Stimulated activated naive CD8-positive, alpha-beta T cell treated with anti-CD3 and anti-CD28 coated beads, Interleukin-15, Interleukin-2, amounts not matched to agents 100 U/mL and 50 U/mL, for 24 hours (primary cell): ENCODE measurements around the gene GPR3.
A peak's percentile ranks its signal among the peaks of the same experiment; 100 is the strongest.

ENCODE experiments used
- ATAC-seq: fragments of 150-1000 bp; cut with Tn5 transposase; one replicate; pipeline ENCODE4 v1.10.0; 2021
- DNase-seq: peaks from one replicate; pipeline ENCODE4 v3.0.0; 2021

The GPR3 gene, protein sequence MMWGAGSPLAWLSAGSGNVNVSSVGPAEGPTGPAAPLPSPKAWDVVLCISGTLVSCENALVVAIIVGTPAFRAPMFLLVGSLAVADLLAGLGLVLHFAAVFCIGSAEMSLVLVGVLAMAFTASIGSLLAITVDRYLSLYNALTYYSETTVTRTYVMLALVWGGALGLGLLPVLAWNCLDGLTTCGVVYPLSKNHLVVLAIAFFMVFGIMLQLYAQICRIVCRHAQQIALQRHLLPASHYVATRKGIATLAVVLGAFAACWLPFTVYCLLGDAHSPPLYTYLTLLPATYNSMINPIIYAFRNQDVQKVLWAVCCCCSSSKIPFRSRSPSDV

DNA sequence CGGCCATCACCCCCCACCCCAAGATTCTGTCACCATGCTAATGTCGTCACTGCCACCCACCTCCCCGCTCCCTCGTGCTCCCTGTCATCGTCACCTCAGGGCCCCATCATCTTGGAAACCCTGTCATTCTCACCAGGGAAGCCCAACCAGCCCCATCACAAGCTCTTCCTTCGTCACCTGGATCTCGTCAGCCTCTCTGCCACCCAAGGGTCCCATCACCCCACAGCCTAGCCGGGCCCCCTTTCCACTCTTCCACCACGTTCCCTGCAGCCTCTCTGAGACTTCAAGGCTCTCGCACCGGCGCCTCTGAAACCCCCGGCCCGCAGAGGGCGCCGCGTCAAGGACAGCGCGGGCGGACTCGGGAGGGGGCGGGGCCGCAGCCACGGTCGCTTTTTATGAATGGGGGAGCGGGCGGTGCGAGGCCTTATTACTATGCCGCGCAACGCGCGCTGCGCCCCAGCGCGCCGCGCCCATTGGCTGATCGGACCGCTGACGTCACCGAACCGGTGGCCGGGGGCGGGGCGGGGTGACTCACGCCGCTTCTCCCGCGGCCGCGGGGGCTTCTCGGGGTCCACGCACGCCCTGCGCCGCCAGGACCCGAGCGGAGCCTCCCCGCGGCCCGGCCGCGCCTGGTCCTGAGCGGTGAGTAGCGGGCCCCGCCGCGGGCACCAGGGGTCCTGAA lies at the start of gene GPR3:
GPR3 (plus strand) TSS at position 527 of the 682 bp plus-strand sequence. CDS start 1,177 bp downstream, outside the sequence.
- ATAC-seq (peak; percentile 94), DNase-seq (peak; percentile 96)

DNA sequence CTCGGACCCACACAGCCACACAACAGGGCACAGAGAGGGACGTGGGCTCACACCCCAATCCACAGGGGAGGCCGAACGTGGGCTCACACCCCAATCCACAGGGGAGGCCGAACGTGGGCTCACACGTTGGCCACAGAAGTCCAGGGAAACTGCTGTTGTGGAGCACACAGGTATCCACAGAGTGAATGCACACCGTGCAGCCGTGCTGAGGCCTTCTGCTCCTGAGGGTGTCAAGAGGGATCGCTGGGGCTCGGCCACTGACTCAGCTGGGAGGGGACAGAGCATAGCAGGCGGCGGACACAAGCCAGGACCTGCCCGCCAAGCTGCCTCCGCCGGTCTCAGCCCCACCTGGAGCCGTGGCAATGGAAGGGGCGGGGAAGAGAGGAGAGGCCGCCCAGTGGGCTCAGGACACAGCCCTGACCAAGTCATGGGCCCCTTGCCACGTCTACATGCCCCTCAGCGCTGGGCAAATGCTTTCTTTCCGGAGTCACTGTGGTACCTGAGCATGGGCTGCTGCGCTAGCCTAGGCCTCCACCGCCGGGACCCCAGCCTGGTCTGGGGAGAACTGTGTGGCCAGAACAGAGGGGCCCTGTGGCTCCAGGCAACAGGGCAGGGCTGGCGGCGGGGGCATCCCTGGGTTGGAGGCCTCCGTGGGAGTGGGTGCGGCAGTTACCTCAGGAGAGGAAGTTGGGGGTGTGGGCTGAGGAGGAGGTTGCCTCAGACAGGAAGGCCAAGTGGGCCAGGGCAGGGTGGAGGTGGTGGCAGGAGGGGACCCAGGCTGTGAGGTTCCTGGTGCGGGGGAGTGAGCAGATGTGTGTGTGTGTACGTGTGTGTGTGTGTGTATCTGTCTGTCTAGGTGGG lies 49.4 kb upstream of the GPR3 start:
- ATAC-seq (peak; percentile 38), DNase-seq (peak; percentile 69)

DNA sequence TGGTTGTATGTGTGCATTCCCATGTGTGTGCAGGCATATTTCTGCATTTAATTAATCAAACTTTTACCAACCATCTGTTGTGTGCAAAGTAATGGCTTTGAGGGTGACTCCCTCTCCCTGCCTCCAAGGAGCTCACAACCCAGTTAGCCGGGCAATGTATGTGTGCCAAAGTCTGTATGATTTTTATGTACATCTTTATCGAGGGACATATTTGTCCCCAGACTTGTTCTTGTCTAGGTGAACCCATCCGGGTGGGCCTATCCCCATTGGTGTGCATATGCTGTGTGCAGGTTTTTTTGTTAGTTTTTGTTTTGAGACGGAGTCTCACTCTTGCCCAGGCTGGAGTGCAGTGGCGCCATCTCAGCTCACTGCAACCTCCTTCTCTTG lies 48.8 kb upstream of the GPR3 start:
- DNase-seq (no peak), ATAC-seq (no peak)

DNA sequence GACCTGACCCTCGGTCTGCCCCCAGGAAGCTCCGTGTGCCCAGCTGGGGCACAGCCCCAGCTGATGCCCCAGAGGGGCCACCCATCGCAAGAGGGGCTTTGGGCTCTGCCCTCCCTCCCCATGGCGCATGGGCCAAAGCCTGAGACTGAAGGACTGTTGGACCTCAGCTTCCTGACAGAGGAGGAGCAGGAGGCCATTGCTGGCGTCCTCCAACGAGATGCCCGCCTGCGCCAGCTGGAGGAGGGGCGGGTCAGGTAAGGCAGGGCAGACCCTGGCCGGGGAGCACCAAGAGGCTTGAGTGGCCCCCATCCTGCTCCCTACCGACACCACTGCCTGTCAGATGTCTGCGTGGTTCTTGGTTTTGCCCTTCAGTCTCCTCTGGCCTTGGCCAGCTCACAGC lies 47.1 kb upstream of the GPR3 start:
- no peak for DNase-seq
- ATAC-seq: no peak

DNA sequence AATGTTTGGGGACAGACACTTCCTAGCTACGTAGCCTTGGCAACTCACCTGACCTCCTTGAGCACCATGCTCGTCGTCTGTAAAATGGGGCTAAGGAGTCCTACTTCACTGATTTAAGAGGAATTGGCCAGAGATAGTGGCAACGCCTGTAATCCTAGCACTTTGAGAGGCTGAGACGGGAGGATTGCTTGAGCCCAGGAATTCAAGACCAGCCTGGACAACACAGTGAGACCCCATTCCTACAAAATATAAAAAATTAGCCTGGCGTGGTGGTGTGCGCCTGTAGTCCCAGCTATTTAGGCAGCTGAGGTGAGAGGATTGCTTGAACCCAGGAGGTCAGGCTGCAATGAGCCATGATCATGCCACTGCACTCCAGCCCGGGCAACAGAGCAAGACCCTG lies 46.1 kb upstream of the GPR3 start:
- ATAC-seq (no peak), DNase-seq (no peak)

DNA sequence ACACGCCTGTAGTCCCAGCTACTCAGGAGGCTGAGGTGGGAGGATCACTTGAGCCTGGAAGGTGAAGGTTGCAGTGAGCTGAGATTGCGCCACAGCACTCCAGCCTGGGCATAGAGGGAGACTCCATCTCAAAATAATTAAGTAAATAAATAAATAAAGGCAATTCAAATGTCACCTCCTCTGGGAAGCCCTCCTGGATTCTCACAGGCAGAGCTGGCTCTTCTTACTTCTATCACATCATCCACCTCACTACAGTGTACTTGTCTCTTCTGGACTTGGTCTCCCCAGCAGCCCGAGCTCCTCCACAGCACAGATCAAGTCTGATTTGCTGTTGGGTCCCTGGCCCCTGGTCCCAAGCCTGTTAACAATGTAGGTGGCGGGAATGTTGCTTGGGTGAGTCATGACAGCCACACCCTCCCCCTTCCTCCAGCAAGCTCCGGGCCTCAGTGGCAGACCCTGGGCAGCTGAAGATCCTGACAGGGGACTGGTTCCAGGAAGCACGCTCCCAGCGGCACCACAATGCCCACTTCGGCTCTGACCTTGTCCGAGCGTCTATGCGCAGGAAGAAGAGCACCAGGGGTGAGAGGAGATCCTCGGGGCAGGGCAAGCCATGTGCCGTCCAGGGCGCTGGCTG lies 45.3 kb upstream of the GPR3 start:
- DNase-seq (no peak), ATAC-seq (no peak)

DNA sequence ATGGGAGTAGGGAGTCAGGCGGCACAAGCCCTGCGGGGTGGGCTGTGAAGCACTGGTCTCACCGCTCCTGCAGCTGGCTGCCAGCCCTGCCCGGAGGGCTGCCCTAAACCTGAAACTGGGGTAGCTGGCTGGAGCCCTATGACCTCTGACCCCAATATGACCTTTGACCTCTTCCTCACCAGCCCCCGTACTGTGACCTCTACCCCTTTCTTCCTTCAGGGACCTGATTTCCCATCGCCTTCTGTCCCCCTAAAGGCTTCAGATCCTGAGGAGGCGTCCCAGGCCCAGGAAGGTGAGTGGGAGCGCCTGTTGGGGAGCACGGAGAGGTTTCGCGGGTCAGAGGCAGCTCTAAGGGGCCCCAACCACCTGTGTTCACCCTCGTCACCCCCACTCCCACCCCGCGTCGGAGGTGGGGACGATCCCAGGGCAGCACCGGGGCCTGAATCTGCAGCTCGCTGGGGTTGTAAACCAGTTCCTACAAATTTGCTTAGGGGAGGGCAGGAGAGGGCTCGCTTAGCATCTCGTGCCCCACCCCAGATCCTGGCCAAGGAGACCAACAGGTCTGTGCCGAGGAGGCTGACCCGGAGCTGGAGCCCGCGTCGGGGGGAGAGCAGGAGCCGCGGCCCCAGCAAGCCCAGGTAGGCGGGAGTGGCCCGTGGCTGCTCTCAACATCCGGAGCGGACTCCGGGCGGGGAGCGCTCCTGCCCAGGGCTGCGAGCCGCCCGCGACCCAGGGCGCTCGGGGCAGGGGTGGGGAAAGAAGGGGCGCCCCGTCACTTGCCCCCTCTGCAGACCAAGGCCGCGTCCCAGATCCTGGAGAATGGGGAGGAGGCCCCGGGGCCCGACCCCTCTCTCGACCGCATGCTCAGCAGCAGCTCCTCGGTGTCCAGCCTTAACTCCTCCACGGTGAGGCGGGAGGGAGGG lies 43.3 kb upstream of the GPR3 start:
- ATAC-seq (peak; percentile 47), DNase-seq (no peak)

DNA sequence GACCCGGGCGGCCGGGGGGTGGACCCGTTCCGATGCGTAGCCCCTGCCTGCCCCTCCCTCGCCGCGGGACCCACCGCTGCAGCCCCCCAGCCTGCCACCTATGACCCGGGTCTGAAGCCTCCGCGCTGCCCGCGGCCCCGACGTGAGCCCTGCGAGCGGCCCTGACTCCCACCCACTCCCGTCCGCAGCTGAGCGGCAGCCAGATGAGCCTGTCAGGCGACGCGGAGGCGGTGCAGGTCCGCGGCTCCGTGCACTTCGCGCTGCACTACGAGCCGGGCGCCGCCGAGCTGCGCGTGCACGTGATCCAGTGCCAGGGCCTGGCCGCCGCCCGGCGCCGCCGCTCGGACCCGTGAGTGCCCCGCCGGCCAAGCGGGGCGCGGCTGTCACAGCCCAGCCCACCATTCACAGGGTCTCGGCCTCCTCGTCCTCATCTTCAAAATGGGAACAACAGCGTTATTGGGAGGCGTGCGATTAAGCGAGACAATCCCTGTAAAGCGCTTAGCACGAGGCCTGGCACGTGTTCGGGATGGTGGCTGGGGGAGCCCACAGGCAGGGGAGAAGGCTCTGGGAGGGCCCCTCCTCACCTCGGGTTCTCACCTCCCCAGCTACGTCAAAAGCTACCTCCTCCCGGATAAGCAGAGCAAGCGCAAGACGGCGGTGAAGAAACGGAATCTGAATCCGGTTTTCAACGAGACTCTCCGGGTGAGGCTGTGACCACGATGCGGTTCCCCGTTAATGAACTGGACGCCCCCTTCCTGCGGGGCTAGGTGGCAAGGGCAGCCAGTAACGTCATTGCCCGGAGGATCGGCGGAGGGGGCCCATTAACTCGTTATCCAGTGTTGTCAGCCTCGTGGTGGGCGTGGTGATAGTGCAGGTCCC lies 42.4 kb upstream of the GPR3 start:
- ATAC-seq (peak; percentile 6), DNase-seq (no peak)

DNA sequence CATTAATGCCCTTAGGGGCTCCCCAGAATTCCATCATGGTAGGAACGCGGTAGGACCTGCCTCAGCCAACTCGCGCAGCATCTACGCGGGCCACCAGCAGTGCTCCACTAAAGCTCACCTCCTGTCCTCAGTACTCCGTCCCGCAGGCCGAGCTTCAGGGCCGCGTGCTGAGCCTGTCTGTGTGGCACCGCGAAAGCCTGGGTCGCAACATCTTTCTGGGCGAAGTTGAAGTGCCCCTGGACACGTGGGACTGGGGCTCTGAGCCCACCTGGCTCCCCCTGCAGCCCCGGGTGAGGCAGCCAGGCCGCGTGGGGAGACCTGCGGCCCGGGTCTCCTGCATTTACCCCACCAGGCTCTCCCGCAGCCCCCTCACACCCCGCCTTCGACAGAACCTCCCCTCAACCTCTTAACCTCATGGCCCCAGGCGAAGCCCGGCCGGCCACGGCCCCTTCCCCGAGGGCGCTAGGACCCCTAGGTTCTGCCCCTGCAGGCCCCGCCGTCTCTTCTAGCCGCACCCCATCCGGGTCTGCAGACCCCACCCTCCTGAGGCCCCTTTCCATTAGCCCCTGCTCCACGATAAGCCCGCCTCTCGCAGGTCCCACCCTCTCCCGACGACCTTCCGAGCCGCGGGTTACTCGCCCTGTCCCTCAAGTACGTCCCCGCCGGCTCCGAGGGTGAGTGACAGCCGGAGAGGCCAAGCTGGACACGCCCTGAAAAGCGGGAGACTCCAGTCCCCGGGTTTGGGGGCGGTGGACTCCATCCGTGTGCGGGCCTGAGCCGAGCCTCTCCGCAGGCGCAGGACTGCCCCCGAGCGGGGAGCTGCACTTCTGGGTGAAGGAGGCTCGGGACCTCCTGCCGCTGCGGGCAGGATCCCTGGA lies 41.5 kb upstream of the GPR3 start:
- ATAC-seq (no peak), DNase-seq (no peak)

DNA sequence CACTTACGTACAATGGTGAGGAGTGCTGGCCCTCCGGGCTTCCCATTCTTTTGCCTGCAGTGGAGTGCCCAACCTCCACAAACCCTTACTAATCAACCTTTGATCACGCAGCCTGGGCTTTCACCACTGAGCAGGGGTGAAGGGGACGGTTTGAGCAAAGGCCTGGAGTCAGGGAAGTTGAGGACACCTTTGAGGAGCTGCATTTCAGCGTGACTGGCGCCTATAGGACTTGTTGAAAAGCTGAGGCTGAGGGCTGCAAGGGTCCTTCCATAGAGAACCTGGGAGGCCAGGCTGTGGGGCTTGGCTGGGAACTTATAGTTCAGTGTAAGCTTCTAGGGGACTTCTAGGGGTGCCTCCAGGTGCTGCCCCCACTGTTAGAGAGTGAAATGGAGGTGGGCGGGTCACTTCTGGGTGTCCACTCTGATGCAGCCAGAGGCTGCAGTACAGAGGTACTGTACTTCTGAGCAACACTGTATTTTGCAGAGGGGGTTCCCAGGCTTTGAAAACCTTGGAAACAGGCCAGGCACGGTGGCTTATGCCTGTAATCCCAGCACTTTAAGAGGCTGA lies 40.8 kb upstream of the GPR3 start:
- ATAC-seq: no peak
- DNase-seq: no peak

DNA sequence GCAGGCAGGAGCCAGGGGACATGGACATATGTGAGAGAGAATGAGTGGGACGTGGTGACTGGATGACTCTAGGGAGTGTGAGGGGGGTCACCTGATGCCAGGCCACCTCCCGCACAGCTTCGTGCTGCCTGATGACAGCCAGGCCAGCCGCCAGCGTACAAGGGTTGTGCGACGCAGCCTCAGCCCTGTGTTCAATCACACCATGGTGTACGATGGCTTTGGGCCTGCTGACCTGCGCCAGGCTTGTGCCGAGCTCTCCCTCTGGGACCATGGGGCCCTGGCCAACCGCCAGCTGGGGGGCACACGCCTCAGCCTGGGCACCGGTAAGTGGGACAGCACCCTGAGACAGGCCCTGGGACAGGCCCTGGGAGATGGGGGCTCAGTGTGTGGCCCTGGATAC lies 39.3 kb upstream of the GPR3 start:
- DNase-seq (no peak), ATAC-seq (no peak)

DNA sequence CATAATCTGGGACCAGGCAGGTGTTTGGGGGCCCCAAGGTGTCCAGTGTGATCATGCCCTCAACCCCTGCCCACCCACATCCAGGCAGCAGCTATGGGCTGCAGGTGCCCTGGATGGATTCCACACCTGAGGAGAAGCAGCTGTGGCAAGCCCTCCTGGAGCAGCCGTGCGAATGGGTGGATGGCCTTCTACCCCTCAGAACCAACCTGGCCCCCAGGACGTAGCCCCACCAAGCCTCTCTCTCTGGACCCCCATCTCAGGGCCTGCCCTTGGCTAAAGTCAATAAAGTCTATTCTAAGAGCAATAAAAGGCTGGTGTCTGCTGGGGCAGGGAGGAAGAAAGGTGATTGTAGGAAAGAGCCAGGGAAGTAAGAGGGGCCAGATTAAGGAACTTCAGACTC lies 38.8 kb upstream of the GPR3 start:
- DNase-seq: no peak
- no peak for ATAC-seq

DNA sequence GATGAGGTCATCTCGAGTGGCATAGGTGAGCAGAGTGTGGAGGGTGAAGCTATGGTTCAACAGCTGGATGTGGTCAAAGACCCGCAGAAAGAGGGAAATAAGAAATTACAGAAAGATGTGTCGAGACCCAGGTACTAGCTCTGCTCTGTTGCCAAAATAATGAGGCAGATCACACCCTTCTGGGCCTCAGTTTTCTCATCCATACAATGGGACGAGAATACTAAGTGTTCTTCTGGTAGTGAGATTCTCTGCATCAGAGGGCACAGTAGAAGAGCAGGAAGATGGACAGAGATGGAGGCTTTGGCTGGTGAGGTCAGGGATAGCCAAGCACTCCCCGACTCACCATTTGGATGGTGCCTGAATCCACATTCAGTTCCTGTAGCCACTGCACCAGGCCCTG lies 36.7 kb upstream of the GPR3 start:
- ATAC-seq (no peak), DNase-seq (no peak)

DNA sequence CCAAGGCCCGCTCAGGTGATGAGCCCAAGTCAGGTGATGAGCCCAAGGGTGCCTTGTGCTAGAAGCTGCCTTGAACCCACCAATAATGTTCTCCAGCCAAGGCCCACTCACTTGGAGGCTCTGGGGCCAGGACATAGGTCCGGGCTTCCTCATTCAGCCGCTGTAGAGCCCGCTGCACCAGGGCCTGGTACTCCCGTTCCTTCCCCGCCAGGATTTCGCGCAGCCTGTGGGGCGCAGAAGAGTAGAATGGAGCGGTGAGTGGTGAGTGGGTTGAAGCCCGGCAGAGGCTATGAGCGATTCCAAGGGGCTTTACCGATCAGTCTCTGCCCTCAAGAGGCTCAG lies 36.2 kb upstream of the GPR3 start:
- DNase-seq: no peak
- ATAC-seq: no peak

DNA sequence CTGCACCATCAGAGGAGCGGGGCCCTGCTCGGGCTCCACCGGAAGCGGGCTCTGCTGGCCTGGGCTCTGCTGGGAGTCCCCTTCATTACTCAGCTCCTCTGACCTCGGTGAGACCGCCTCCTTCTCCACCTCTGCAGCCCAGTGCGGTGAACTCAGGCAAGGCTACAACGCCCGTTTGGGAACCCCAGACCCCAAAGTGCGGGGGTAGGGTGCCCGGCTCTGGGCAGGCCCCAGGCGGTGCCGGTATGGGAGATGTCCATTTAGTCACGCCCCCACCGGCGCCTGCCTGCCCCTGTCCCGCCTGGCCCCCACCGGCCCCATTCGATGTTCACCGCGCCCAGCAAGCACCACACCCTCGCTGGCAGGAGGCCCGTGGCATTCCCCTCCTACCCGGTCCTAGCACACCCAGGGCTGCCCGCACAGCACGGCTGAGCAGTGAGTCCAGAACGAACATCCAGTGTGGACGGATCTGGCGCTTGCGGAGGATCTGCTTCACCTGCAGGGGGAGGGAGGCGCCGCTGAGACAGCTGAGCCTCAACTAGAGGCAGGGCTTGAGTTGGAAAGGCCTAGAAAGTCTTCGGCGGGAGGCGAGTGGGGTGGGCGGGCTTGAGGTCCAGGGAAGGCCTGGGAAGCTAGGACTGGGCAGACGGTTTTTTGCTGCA lies 35.7 kb upstream of the GPR3 start:
- DNase-seq: peak; percentile 63
- peak; percentile 70 for ATAC-seq

DNA sequence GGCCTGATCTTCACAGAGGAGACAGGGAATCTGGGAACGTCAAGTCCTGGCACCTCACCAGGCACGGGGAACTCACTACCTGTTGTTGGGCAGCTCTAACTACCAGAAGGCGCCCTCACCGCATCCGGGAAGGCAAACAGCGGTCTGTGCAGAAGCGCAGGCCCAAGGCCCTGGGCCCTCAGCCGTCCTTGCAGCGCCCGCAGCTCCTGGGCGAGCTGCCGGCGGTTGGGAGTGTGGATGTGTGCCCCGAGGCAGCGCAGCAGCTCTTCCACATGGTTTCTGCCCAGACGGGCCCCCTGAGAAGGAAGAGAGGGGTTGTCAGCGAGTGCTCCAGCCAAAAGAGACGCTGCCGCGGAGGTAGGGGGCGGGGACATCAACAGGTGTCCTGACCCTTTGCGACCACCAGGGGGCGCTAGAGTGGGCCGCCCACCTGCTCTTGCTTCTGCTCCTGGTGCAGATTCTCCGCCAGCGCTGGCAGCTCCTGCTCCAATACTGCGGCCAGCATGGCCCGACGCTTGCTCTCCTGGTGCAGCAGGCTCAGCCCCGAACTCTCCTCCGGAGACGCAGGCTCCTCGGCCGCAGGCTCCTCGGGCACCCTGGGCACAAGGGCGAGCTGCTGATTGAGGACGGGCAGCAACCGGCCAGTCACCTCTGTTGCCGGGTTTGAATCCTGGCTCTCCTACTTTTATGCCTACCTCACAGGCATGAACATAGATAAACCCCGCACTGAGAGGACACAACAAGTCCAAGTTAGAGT lies 35.0 kb upstream of the GPR3 start:
- DNase-seq: peak; percentile 82

DNA sequence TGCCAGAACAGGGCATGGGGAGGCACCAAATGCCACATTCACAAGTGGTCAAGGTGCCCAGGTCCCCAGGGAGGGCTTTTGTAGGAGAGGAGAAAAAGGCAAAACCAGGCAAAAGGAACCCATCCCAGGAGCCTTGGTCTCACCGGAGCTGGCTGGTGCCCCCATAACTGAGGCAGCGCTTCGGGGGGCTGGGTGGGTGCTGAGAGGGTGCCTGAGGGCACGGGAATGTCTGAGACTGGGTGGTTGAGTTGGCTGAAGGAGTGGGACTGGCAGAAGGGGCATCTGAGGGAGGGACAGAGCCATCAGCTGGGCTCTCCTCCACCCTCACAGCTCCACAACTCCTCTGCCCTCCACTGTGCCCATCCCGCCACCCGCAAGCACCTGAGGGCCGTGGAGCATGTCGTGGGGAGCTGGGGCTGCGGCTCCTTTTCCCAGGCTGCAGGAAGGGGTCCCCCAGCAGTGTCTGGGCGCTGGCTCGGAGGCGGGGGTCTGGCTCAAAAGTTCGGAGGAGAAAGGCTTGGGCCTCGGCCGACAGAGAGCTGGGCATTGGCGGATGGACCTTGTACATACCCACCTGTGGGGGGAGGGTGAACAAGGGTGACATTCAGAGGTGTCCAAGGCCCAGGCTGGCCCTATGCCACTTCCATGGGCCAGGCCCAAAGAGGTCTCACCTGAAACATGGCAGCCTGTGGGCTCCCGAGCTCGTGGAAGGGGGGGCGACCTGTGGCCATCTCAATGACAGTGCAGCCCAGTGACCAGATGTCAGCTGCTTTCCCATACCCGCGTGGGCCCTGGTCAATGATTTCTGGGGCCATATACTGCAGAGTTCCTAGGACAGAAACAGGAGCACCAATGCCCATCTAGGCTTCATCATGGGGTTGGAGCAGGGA lies 34.1 kb upstream of the GPR3 start:
- ATAC-seq: no peak
- no peak for DNase-seq

More for the DNA sequence above, 35.0 kb upstream of the GPR3 start:
- peak; percentile 53 for ATAC-seq
